Memory B cell (primary cell): ENCODE measurements around the gene TMEM86A.
"Not testable (repeated sequence)": the region's sequence is repeated elsewhere in the genome, so short reads cannot be mapped to it uniquely, and the experiment has no call there.

Experiments
- ATAC-seq: fragments of 150-1000 bp; cut with Tn5 transposase; 2 replicates; pipeline ENCODE4 v1.10.0; 2021; ENCODE audit warnings: low read depth, mild to moderate bottlenecking, moderate library complexity
- DNase-seq, 2 donors: peaks; one replicate each; pipeline ENCODE4 v3.0.0; 2022; ENCODE audit warnings: low spot score in 2 of 2
- H3K27ac Mint-ChIP-seq: one replicate; pipeline ENCODE4 v1.8.0; 2022; ENCODE audit warnings: mild to moderate bottlenecking, moderate library complexity, mixed read lengths
- H3K27me3 Mint-ChIP-seq: one replicate; pipeline ENCODE4 v1.8.0; 2022; ENCODE audit warnings: mixed read lengths
- H3K36me3 Mint-ChIP-seq: one replicate; pipeline ENCODE4 v1.8.0; 2022; ENCODE audit warnings: mild to moderate bottlenecking, mixed read lengths
- H3K4me1 Mint-ChIP-seq: one replicate; pipeline ENCODE4 v1.8.0; 2022; ENCODE audit warnings: mixed read lengths
- H3K4me3 Mint-ChIP-seq: one replicate; pipeline ENCODE4 v1.8.0; 2022; ENCODE audit warnings: mild to moderate bottlenecking, moderate library complexity, mixed read lengths
- H3K9me3 Mint-ChIP-seq: one replicate; pipeline ENCODE4 v1.8.0; 2022; ENCODE audit warnings: mixed read lengths

The TMEM86A gene, protein sequence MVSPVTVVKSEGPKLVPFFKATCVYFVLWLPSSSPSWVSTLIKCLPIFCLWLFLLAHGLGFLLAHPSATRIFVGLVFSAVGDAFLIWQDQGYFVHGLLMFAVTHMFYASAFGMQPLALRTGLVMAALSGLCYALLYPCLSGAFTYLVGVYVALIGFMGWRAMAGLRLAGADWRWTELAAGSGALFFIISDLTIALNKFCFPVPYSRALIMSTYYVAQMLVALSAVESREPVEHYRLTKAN

DNA sequence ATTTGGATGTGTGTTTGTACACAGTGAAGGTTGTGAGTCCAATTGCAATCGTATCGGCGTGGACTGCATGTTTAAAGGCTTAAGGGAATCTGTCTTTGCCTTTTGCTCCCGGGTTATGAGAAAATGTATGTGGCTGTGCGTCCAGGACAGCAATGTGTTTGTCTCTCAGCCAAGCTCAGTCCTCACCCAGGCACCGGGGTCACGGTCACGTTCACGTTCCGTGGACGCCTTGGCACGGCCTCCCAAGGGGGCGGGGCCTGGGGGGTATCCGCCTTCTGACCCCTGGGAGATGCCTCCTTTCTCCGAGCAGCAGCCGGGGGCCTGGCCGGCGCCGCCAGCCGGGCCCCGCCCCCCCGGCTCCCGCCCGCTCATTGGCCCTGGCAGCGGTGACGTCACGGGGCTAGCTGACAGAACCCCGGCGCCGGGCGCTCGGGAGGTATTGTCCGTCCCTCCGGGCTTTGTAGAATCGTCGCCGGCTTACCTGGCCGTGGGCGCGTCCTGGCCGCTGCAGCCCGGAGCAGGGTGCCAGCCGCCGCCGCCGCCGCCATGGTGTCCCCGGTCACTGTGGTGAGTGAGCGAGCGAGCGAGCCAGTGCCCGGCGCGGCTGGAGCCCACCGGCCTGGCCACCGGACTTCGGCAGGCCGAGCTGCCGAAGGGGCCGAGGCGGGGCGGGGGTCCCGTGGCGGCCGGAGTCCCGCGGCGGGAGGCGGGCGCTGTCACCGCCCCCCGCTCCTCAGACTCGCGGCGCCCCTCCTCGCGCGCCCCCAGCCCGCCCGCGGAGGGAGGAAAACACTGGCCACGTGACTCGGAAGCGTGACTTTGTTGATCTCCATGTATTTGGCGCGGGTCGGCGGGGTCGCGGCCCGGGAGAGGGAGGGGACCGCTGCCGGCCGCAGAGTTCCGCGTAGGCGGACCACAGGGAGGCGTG lies at the start of gene TMEM86A:
TSS of gene TMEM86A (plus strand) at position 439 of the 928 bp plus-strand sequence. CDS start at position 547, 108 bp downstream.
- ATAC-seq (peak; percentile 95), DNase-seq (peak; percentile 77 to 82)
- H3K4me1 Mint-ChIP-seq: peaks cover 17% of the 10 kb centered on the region
- H3K36me3 Mint-ChIP-seq: no peaks in the 10 kb centered on the region
- H3K27me3 Mint-ChIP-seq: peaks cover 5% of the 10 kb centered on the region
- H3K9me3 Mint-ChIP-seq: no peaks in the 10 kb centered on the region
- H3K27ac Mint-ChIP-seq: no peak within 1 kb of the TSS
- peak within 1 kb of the TSS; percentile 81 for H3K4me3 Mint-ChIP-seq

GRCh38 chr11:18650353-18650752 lies 48.2 kb upstream of the TMEM86A start:
- DNase-seq (no peak), ATAC-seq (no peak)
- H3K27ac Mint-ChIP-seq: peak overlapping the region; percentile 29
- no peak overlapping the region for H3K4me3 Mint-ChIP-seq
- H3K9me3 Mint-ChIP-seq: no peaks in the 10 kb centered on the region
- H3K4me1 Mint-ChIP-seq: peaks cover 5% of the 10 kb centered on the region
- H3K36me3 Mint-ChIP-seq: no peaks in the 10 kb centered on the region
- H3K27me3 Mint-ChIP-seq: no peaks in the 10 kb centered on the region

DNA sequence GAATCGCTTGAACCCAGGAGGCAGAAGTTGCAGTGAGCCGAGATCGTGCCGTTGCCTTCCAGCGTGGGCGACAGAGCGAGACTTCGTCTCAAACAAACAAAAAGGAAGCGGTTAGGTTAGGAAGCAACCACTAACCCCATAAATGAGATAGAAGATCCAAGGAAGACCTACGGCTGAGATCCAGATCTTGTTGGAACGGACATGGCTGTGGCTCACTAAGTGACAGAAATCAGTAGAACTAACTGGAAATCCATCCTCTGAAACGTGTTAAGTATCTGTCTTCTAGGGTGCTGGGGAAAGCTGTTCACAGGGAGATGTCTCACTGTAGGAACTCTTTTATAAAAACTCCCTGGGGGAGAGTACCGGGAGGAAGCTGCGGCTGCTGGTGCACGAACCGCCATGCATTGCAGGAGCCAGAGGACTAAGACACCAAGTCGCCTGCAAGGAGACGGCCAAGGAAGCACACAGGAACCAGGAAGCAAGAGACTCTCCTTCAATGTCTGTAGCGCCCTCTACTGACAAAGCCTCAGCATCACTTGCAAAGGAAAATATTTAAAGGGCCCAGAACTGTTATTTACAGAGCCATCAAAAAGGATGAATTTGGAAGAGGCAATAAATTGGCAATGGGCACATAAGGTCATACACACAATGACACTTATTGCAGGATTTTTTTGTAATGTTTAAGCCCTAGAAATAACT lies 47.6 kb upstream of the TMEM86A start:
- no peaks in the 10 kb centered on the region for H3K36me3 Mint-ChIP-seq
- peak overlapping the region; percentile 29 for H3K27ac Mint-ChIP-seq
- H3K9me3 Mint-ChIP-seq: no peaks in the 10 kb centered on the region
- H3K4me3 Mint-ChIP-seq: peak overlapping the region; percentile 16
- ATAC-seq (peak; percentile 21), DNase-seq (peak; percentile 10 to 13)
- peaks cover 5% of the 10 kb centered on the region for H3K4me1 Mint-ChIP-seq
- no peaks in the 10 kb centered on the region for H3K27me3 Mint-ChIP-seq

DNA sequence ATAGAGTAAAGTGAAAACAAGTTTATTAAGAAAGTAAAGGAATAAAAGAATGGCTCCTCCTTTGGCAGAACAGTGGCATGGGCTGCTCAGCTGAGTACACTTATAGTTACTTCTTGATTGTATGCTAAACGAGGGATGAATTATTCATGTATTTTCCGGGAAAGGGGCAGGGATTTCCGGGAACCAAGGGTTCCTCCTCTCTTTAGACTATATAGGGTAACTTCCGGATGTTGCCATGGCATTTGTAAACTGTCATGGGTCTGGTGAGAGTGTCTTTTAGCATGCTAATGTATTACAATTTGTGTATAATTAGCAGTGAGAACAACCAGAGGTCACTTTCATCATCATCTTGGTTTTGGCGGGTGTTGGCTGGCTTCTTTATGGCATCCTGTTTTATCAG lies 40.9 kb upstream of the TMEM86A start:
- peaks cover 8% of the 10 kb centered on the region for H3K27me3 Mint-ChIP-seq
- no peaks in the 10 kb centered on the region for H3K9me3 Mint-ChIP-seq
- no peak overlapping the region for H3K27ac Mint-ChIP-seq
- no peak overlapping the region for H3K4me3 Mint-ChIP-seq
- peaks cover 2% of the 10 kb centered on the region for H3K36me3 Mint-ChIP-seq
- DNase-seq (no peak), ATAC-seq (no peak)
- H3K4me1 Mint-ChIP-seq: peaks cover 2% of the 10 kb centered on the region

GRCh38 chr11:18665353-18665872 lies 33.2 kb upstream of the TMEM86A start:
- H3K4me3 Mint-ChIP-seq, H3K27ac Mint-ChIP-seq, H3K4me1 Mint-ChIP-seq, DNase-seq, H3K36me3 Mint-ChIP-seq, H3K27me3 Mint-ChIP-seq, ATAC-seq, H3K9me3 Mint-ChIP-seq: not testable (repeated sequence)

- Mint-ChIP-seq H3K4me1 (no peaks in the 10 kb centered on the region), H3K9me3 (no peaks in the 10 kb centered on the region), H3K36me3 (no peaks in the 10 kb centered on the region), H3K4me3 (no peak overlapping the region), H3K27me3 (peaks cover 5% of the 10 kb centered on the region), H3K27ac (no peak overlapping the region)
- ATAC-seq: no peak
- no peak for DNase-seq
Measured at GRCh38 chr11:18668131-18668530, 30.4 kb upstream of the TMEM86A start.

DNA sequence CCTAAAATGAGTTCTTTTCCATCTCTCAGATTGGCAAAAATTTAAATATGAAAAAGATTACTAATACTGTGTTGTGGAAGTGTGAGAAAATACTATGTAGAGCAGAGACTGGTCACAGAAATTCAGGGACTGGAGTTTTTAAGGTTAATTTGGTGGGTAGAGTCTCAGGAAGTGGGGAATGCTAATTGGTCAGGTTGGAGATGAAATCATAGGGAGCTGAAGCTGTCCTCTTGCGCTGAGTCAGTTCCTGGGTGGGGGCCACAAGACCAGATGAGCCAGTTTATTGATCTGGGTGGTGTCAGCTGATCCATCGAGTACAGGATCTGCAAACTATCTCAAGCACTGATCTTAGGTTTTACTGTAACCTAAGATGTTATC lies 29.4 kb upstream of the TMEM86A start:
- ATAC-seq (no peak), DNase-seq (no peak)
- no peak overlapping the region for H3K4me3 Mint-ChIP-seq

DNA sequence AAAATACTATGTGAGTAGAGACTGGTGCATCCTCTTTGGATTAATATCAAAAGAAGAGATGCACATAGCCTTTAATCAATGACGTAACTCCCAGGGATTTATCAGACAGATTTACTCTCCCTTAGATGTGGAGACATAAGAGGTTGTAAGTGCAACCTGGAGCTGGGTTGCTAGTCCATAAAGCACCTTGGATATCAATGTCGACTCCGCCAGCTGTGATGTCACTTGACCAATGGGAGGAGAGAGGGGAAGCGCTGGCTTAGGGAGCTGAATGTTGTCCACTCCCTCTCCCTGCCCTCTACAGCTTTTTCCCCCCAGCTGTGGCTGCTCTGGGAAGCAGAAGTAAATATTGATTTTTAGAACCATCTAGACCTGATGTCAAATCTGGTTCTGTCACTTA lies 28.9 kb upstream of the TMEM86A start:
- no peaks in the 10 kb centered on the region for H3K4me1 Mint-ChIP-seq
- no peaks in the 10 kb centered on the region for H3K9me3 Mint-ChIP-seq
- no peaks in the 10 kb centered on the region for H3K36me3 Mint-ChIP-seq
- peaks cover 5% of the 10 kb centered on the region for H3K27me3 Mint-ChIP-seq
- DNase-seq (no peak), ATAC-seq (no peak)
- H3K4me3 Mint-ChIP-seq: no peak overlapping the region
- H3K27ac Mint-ChIP-seq: no peak overlapping the region

More for the DNA sequence above, 29.4 kb upstream of the TMEM86A start:
- H3K36me3 Mint-ChIP-seq: no peaks in the 10 kb centered on the region
- H3K27me3 Mint-ChIP-seq: peaks cover 5% of the 10 kb centered on the region
- no peaks in the 10 kb centered on the region for H3K4me1 Mint-ChIP-seq
- H3K27ac Mint-ChIP-seq: no peak overlapping the region
- H3K9me3 Mint-ChIP-seq: no peaks in the 10 kb centered on the region

DNA sequence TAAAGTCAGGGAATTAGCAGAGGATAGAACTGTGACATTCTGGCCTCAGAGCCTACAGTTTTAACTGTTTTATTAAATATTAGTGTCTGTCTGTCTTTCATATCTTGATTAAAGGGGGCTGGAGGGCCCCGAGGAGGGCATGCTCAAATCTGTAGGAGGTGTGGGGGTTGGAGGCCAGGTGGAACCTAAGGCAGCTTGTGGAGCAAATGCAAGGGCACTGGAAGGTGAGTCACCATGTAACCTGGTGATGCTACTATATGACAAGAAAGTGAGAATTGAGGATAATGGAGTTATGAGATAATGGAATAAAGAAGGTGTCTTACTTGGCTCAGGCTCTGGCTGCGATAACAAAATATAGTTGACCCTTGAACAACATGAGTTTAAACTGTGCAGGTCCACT lies 27.3 kb upstream of the TMEM86A start:
- Mint-ChIP-seq H3K4me3 (no peak overlapping the region), H3K4me1 (no peaks in the 10 kb centered on the region), H3K9me3 (no peaks in the 10 kb centered on the region), H3K36me3 (no peaks in the 10 kb centered on the region), H3K27ac (no peak overlapping the region), H3K27me3 (peaks cover 3% of the 10 kb centered on the region)
- no peak for DNase-seq
- no peak for ATAC-seq

DNA sequence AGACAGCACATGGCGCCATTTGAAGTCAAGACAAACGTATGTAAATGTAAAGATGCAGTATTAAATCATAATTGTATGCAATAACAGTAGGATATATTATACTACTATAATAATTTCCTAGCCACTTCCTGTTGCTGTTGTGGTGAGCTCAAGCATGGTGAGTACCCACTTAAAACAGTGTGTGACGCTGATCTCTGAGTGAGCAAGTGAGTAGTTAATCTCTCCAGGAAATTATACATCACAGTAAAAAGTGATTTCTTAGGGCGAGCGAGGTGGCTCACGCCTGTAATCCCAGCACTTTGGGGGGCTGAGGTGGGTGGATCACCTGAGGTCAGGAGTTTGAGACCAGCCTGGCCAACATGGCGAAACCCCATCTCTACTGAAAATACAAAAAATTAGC lies 26.4 kb upstream of the TMEM86A start:
- not testable (repeated sequence) for H3K27ac Mint-ChIP-seq, H3K9me3 Mint-ChIP-seq, DNase-seq, H3K36me3 Mint-ChIP-seq, H3K27me3 Mint-ChIP-seq, H3K4me1 Mint-ChIP-seq, H3K4me3 Mint-ChIP-seq
- peak; percentile 44 for ATAC-seq

DNA sequence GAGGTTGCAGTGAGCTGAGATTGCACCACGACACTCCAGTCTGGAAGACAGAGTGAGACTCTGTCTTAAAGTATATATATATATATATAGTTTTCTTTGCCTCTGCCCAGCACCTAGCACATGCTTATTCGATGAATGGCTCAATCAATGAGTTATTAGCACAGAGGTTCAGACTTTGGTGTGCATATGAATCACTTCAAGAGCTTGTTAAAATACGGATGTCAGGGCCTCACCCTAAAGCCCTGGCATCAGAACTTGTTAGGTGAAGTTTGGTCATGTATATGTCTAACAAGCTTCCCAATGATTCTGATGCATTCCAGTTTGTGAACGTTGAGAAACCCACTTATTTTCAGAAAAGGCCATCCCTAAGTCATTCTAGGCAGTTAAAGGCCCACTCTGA lies 21.8 kb upstream of the TMEM86A start:
- Mint-ChIP-seq H3K27ac (no peak overlapping the region), H3K36me3 (no peaks in the 10 kb centered on the region), H3K27me3 (peaks cover 4% of the 10 kb centered on the region), H3K4me3 (no peak overlapping the region), H3K4me1 (no peaks in the 10 kb centered on the region), H3K9me3 (no peaks in the 10 kb centered on the region)
- DNase-seq: no peak
- ATAC-seq: no peak

- Mint-ChIP-seq H3K4me1 (no peaks in the 10 kb centered on the region), H3K4me3 (no peak overlapping the region), H3K27ac (no peak overlapping the region), H3K36me3 (no peaks in the 10 kb centered on the region), H3K27me3 (peaks cover 6% of the 10 kb centered on the region), H3K9me3 (no peaks in the 10 kb centered on the region)
- ATAC-seq: no peak
- DNase-seq: no peak
Measured at GRCh38 chr11:18677560-18677959, 21.0 kb upstream of the TMEM86A start.

GRCh38 chr11:18681949-18682348 lies 16.6 kb upstream of the TMEM86A start:
- H3K9me3 Mint-ChIP-seq, DNase-seq, ATAC-seq, H3K36me3 Mint-ChIP-seq, H3K4me1 Mint-ChIP-seq, H3K27ac Mint-ChIP-seq, H3K4me3 Mint-ChIP-seq: not testable (repeated sequence)
- H3K27me3 Mint-ChIP-seq: peaks cover 10% of the 10 kb centered on the region

DNA sequence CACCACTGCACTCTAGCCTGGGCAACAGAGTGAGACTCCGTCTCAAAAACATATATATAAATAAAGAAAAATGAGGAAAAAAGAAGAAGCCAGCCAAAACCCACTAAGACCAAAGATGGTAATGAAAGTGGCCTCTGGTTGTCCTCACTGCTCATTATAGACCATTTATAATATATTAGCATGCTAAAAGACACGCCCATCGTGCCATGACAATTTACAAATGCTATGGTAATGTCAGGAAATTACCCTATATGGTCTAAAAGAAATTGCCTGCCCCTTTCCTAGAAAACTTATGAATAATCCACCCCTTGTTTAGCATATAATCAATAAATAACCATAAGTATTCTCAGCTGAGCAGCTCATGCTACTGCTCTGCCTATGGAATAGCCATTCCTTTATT lies 16.1 kb upstream of the TMEM86A start:
- H3K36me3 Mint-ChIP-seq: no peaks in the 10 kb centered on the region
- DNase-seq: no peak
- no peak overlapping the region for H3K27ac Mint-ChIP-seq
- ATAC-seq: no peak
- peaks cover 10% of the 10 kb centered on the region for H3K27me3 Mint-ChIP-seq
- H3K4me1 Mint-ChIP-seq: no peaks in the 10 kb centered on the region
- H3K9me3 Mint-ChIP-seq: no peaks in the 10 kb centered on the region
- no peak overlapping the region for H3K4me3 Mint-ChIP-seq
